Measurements from ENCODE around the gene VPS36.

- TF ChIP-seq MAX (IDR thresholded peaks at IDR 0.05) (no peak), CREB1 (IDR thresholded peaks at IDR 0.05; ENCODE audit: low read depth) (no peak), REST (IDR thresholded peaks at IDR 0.05; ENCODE audit: low read depth) (no peak), TAF1 (IDR thresholded peaks at IDR 0.05; ENCODE audit: low read depth) (no peak), RAD21 (IDR thresholded peaks at IDR 0.05; ENCODE audit: low read depth) (no peak), TCF12 (IDR thresholded peaks at IDR 0.05; ENCODE audit: low read depth) (no peak), TEAD4 (IDR thresholded peaks at IDR 0.05) (no peak), USF1 (IDR thresholded peaks at IDR 0.05) (no peak)
Measured at GRCh38 chr13:52452470-52452869, 2.0 kb upstream of the VPS36 start.

Data from Ishikawa (cell line).